ENCODE data around the gene THBS4. TPM values are rescaled to one million over a fixed set of nuclear protein-coding genes. Genes with fewer than 3 reads are reported as not detected.

The THBS4 gene
- total RNA-seq, 1 experiment from 2014 or later: 11.8 TPM

- TF ChIP-seq, protein P1, sequence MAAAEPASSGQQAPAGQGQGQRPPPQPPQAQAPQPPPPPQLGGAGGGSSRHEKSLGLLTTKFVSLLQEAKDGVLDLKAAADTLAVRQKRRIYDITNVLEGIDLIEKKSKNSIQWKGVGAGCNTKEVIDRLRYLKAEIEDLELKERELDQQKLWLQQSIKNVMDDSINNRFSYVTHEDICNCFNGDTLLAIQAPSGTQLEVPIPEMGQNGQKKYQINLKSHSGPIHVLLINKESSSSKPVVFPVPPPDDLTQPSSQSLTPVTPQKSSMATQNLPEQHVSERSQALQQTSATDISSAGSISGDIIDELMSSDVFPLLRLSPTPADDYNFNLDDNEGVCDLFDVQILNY (CRISPR knock-in tag; IDR thresholded peaks at IDR 0.05): no peak
- TF ChIP-seq ATF6 (CRISPR knock-in tag; IDR thresholded peaks at IDR 0.05) (no peak), SMAD3 (CRISPR knock-in tag; IDR thresholded peaks at IDR 0.05; ENCODE audit: borderline replicate concordance) (no peak), PRRX2 (CRISPR knock-in tag; IDR thresholded peaks at IDR 0.05) (no peak), ZNF121 (CRISPR knock-in tag; IDR thresholded peaks at IDR 0.05) (no peak), ZNF232 (CRISPR knock-in tag; IDR thresholded peaks at IDR 0.05) (no peak), MYBL2 (CRISPR knock-in tag; IDR thresholded peaks at IDR 0.05) (no peak), NR3C1 (CRISPR knock-in tag; conservative IDR thresholded peaks at IDR 0.05; ENCODE audit: low read depth) (no peak), ZNF671 (CRISPR knock-in tag; IDR thresholded peaks at IDR 0.05) (no peak)
- TF ChIP-seq, protein P2, sequence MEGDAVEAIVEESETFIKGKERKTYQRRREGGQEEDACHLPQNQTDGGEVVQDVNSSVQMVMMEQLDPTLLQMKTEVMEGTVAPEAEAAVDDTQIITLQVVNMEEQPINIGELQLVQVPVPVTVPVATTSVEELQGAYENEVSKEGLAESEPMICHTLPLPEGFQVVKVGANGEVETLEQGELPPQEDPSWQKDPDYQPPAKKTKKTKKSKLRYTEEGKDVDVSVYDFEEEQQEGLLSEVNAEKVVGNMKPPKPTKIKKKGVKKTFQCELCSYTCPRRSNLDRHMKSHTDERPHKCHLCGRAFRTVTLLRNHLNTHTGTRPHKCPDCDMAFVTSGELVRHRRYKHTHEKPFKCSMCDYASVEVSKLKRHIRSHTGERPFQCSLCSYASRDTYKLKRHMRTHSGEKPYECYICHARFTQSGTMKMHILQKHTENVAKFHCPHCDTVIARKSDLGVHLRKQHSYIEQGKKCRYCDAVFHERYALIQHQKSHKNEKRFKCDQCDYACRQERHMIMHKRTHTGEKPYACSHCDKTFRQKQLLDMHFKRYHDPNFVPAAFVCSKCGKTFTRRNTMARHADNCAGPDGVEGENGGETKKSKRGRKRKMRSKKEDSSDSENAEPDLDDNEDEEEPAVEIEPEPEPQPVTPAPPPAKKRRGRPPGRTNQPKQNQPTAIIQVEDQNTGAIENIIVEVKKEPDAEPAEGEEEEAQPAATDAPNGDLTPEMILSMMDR (IDR thresholded peaks at IDR 0.05): no peak
Observed at GRCh38 chr5:80060966-80061365, 25.8 kb downstream of the THBS4 start (continued).

- ChIA-PET POLR2A (no interaction called here), CTCF (no interaction called here)
- peaks cover 10% of the 10 kb centered on the region for H3K4me1 Mint-ChIP-seq
- TF ChIP-seq, protein P3, sequence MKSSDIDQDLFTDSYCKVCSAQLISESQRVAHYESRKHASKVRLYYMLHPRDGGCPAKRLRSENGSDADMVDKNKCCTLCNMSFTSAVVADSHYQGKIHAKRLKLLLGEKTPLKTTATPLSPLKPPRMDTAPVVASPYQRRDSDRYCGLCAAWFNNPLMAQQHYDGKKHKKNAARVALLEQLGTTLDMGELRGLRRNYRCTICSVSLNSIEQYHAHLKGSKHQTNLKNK (CRISPR knock-in tag; IDR thresholded peaks at IDR 0.05): no peak
- DNase-seq (ENCODE audit: low spot score) (no peak), ATAC-seq (no peak)
- H3K27ac Mint-ChIP-seq: no peak overlapping the region
- H3K4me3 Mint-ChIP-seq: no peak overlapping the region
- H3K36me3 Mint-ChIP-seq: no peaks in the 10 kb centered on the region
- no peaks in the 10 kb centered on the region for H3K9me3 Mint-ChIP-seq
- no peaks in the 10 kb centered on the region for H3K27me3 Mint-ChIP-seq (ENCODE audit: low read depth)
Observed at GRCh38 chr5:80061547-80061946, 26.4 kb downstream of the THBS4 start.

- Mint-ChIP-seq H3K27ac (no peak overlapping the region), H3K27me3 (ENCODE audit: low read depth) (no peaks in the 10 kb centered on the region), H3K4me1 (peaks cover 10% of the 10 kb centered on the region), H3K36me3 (no peaks in the 10 kb centered on the region), H3K9me3 (no peaks in the 10 kb centered on the region), H3K4me3 (no peak overlapping the region)
- no peak for TF ChIP-seq E2F4 (CRISPR knock-in tag; IDR thresholded peaks at IDR 0.05; ENCODE audit: borderline replicate concordance, low read depth)
- no peak for TF ChIP-seq MLX (CRISPR knock-in tag; IDR thresholded peaks at IDR 0.05)
- CTCF ChIA-PET: interaction anchor here (3.2 kb wide), 1 partner anchor 19 kb away, joined by 9 read pairs; no protein-coding TSS in a partner anchor
- no peak for ATAC-seq
- POLR2A ChIA-PET: no interaction called here
- DNase-seq (ENCODE audit: low spot score): no peak
Observed at GRCh38 chr5:80064124-80064523, 29.0 kb downstream of the THBS4 start.

- no peaks in the 10 kb centered on the region for H3K36me3 Mint-ChIP-seq
- no peak for TF ChIP-seq ATF1 (CRISPR knock-in tag; IDR thresholded peaks at IDR 0.05)
- no peaks in the 10 kb centered on the region for H3K9me3 Mint-ChIP-seq
- DNase-seq (ENCODE audit: low spot score): no peak
- POLR2A ChIA-PET: no interaction called here
- peaks cover 16% of the 10 kb centered on the region for H3K4me1 Mint-ChIP-seq
- H3K4me3 Mint-ChIP-seq: no peak overlapping the region
- CTCF ChIA-PET: no interaction called here
- no peaks in the 10 kb centered on the region for H3K27me3 Mint-ChIP-seq (ENCODE audit: low read depth)
- ATAC-seq: no peak
- H3K27ac Mint-ChIP-seq: no peak overlapping the region
Observed at GRCh38 chr5:80067016-80067415, 31.9 kb downstream of the THBS4 start.
